GM12878 (cell line): ENCODE data around the gene CHRNA9.

Experiments used
- CHD2 ChIP-seq: IDR thresholded peaks from 2 replicates; pipeline ENCODE4 v1.6.1; 2011; ENCODE audit warnings: low read depth, low read length, improper control_type of control experiment, borderline replicate concordance
- EED ChIP-seq: sonication (generic); IDR thresholded peaks from 2 replicates; pipeline ENCODE4 v1.6.1; 2016; ENCODE audit warnings: antibody characterized with exemption, low read depth
- HCFC1 ChIP-seq: fragments of 150-350 bp; IDR thresholded peaks from 2 replicates; pipeline ENCODE4 v1.6.1; 2014; ENCODE audit warnings: low read length
- MEF2B ChIP-seq: fragments of 450-650 bp; IDR thresholded peaks from 2 replicates; pipeline ENCODE4 v1.6.1; 2018; ENCODE audit warnings: mild to moderate bottlenecking, moderate library complexity; ENCODE audit not compliant: partially characterized antibody, poor library complexity, severe bottlenecking
- RAD21 ChIP-seq: IDR thresholded peaks from 2 replicates; pipeline ENCODE4 v1.6.1; 2011; ENCODE audit warnings: mild to moderate bottlenecking, low read depth, low read length, moderate library complexity; ENCODE audit not compliant: insufficient read depth
- TF ChIP-seq, protein P1 (sequence below), 3 experiments: IDR thresholded peaks in 2 of 3; conservative IDR thresholded peaks in 1 of 3; 2 replicates each; pipeline ENCODE4 v1.5.1; 2011; ENCODE audit warnings: low read depth in 3 of 3, low read length in 3 of 3, mild to moderate bottlenecking in 3 of 3, control low read depth in 2 of 3, moderate library complexity in 2 of 3, inconsistent platforms in 1 of 3, mixed read lengths in 1 of 3; ENCODE audit not compliant: control insufficient read depth in 2 of 3, insufficient read depth in 1 of 3; ENCODE audit errors: extremely low read depth in 1 of 3

- TF ChIP-seq, protein P1, sequence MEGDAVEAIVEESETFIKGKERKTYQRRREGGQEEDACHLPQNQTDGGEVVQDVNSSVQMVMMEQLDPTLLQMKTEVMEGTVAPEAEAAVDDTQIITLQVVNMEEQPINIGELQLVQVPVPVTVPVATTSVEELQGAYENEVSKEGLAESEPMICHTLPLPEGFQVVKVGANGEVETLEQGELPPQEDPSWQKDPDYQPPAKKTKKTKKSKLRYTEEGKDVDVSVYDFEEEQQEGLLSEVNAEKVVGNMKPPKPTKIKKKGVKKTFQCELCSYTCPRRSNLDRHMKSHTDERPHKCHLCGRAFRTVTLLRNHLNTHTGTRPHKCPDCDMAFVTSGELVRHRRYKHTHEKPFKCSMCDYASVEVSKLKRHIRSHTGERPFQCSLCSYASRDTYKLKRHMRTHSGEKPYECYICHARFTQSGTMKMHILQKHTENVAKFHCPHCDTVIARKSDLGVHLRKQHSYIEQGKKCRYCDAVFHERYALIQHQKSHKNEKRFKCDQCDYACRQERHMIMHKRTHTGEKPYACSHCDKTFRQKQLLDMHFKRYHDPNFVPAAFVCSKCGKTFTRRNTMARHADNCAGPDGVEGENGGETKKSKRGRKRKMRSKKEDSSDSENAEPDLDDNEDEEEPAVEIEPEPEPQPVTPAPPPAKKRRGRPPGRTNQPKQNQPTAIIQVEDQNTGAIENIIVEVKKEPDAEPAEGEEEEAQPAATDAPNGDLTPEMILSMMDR (IDR thresholded peaks at IDR 0.05 in 2 of 3, conservative IDR thresholded peaks at IDR 0.05 in 1 of 3; ENCODE audit: control insufficient read depth in 2 of 3, extremely low read depth in 1 of 3, insufficient read depth in 1 of 3, low read depth in 3 of 3, low read length in 3 of 3), result no peak
- TF ChIP-seq RAD21 (no peak), MEF2B (no peak), HCFC1 (no peak), EED (no peak), CHD2 (no peak)
Observed at GRCh38 chr4:40330536-40330935, 4.6 kb upstream of the CHRNA9 start.
